Measurements from ENCODE around the gene NKX3-2.
"Not testable (repeated sequence)": the region's sequence is repeated elsewhere in the genome, so short reads cannot be mapped to it uniquely, and the experiment has no call there.

NKX3-2 gene

DNA sequence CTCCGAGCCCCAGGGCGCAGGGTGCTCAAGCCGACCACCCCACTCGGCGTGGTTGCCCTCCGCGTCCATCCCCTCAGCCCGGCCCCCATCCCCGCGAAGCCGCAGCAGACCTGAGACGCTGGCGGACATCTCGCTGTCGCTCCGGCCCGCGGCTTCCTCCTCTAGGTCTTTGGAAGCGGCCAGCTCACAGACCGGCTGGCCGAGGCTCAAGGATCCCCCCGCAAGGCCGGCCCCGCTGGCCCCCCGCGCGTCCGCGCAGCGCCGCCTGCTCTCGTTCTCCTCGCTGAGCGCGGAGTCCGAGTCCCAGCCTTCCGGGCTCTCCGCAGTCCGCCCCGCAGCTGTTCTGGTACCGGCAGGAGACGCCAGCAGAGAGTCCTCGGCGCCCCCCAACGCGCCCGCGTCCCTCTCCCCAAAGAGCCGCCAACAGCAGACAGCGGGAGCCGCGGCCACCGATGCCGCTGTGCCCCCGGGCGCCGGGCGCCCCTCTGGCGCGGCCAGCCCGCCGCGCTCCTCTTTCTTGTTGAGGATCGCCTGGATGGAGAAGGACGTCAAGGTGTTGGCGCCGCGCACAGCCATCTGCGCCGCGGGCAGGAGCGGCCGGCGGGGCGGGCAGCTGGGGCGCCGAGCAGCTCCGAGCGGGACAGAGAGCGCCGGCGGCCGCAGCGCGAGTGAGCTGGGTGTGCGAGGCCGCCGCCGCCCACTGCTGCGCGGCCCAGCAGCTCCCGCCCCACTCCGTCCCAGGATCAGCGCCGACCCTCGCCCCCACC is at the start of gene NKX3-2:
Gene NKX3-2 (minus strand): TSS at position 670 of the 767 bp plus-strand sequence. CDS start 94 bp downstream, at position 576.
- DNase-seq: peak; percentile 75

DNA sequence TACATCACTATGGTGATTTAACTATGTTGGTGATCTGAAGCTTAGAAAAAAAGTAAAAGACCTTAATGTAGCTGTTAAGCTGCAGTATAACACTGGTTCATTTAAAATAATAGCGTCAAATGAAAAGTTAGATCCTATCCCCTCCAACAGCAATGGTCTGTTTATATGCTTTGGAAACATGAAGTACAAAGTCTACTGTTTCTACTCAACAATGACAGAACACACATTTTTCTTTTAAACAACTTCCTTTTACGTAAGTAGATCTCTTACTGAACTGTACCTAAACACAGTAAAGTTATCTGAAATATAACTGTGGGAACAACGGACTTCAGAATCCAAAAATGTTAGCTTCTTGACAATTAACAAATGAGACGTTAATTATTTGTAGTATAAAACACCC is 47.9 kb upstream of the NKX3-2 start:
- DNase-seq: no peak

GRCh38 chr4:13590766-13591165 is 46.5 kb upstream of the NKX3-2 start:
- no peak for DNase-seq

DNA sequence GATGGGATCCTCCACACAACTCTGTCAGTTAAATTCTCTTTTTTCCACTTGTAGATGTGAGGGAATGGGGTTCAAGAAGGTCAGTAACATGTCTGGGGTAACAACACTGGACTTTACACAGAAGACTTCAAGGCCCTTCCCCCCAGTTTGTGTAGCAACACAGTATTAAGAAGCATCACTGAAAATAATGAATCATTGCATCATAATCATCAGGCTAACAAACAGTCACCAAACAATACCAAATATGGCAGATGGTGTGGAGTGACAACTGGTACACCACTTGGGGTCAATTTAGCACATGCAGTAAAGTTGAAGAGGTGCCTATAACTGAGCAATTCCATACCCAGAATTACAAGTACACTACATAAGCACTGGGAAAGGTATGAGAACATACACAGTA is 44.6 kb upstream of the NKX3-2 start:
- no peak for DNase-seq

DNA sequence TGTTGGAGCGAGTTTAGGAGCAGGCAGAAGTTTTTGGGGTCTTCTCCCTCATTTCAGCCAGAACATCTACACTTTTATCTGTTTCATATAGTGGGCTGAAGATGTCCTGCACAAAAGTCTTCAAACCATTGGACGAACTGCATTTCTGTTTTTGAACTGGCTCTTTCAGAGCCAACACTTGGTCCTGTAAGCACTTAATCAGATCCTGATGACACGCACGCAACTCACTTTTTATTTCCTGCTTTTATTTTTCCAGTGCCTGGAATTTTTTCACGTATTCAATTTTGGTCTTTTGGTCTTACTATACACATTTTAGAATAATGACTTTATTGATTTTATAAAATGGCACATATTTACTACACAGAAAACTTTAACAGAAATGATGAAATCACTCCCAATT is 40.2 kb upstream of the NKX3-2 start:
- no peak for DNase-seq

GRCh38 chr4:13580036-13580435 is 35.7 kb upstream of the NKX3-2 start:
- no peak for DNase-seq

DNA sequence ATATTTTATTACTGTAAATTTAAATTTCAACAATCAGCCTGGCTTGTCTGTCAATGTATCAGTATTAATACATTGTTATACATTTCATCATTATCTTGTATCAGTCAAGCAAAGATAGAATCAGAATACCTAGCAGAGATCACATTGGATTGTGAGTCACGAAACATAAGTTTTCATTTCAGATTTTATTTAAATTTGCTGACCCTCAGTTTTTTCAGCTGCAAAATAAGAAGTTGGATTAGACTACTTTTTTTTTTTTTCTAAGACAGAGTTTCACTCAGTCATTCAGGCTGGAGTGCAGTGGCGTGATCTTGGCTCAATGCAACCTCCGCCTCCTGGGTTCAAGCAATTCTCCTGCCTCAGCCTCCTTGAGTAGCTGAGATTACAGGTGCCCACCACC is 33.4 kb upstream of the NKX3-2 start:
- DNase-seq: no peak

DNA sequence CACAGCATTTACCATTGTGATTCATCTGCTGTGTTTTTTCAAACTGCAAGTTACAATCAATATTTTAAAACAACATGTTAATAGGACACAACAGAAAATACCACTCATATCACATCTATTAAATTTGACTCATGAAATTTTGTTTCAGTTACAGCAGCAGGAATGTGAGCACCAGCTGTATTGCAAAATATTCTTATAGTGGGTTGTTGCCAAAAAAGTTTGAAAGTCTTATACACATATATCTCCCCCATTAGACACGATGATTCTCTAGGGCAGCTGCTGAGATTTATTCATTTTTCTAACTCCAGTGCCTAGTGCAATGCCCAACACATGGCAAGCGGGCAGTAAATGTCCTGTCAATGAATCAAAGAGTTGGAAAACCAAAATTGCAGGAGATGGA is 26.6 kb upstream of the NKX3-2 start:
- DNase-seq: no peak

- DNase-seq: no peak
These were observed 22.8 kb upstream of the NKX3-2 start for GRCh38 chr4:13567125-13567524.

GRCh38 chr4:13562876-13563275 is 18.6 kb upstream of the NKX3-2 start:
- no peak for DNase-seq

DNA sequence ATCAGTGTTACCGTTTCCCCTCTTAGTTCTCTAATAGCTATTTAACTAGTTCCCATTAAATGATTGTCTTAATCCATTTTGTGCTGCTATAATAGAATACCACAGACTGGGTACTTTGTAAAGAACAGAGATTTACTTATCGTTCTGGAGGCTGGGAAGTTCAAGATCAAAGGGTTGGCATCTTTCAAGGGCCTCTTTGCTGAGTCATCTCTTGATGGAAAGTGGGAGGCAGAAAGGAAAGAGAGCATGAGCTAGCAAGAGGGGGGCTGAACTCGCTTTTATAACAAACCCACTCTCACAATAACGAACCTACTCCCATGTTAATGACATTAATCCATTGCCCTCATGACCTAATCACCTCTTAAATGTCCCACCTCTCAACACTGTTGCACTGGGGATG is 17.4 kb upstream of the NKX3-2 start:
- no peak for DNase-seq

DNA sequence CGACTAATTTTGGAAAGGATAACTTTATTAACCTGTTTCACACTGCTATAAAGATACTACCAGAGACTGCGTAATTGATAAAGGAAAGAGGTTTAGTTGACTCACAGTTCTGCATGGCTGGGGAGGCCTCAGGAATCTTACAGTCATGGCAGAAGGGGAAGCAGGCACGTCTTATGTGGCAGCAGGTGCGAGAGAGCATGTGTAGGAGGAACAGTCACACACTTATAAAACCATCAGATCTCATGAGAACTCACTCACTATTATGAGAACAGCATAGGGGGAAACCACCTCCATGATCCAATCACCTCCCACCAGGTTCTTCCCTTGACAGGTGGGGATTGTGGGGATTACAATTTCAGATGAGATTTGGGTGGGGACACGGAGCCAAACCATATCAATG is 15.8 kb upstream of the NKX3-2 start:
- DNase-seq: not testable (repeated sequence)

GRCh38 chr4:13559413-13559812 is 15.1 kb upstream of the NKX3-2 start:
- no peak for DNase-seq

DNA sequence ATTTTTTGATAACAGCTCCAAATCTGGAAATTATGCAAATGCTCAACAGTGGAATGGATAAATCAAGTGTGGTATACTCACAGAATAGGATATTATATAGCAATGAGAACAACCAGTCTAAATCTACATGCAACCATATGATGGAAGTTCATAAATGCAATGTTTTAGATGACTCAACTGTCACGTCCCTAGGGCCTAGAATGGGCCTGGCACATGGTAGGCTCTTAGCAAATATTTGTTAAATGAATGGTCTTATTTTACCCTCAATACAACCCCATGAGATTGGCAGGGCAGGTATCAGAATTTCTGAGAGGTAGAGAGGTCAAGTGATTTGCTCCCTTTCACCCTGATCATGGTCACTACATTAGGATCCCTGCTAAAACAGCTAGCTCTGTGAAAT is 14.6 kb upstream of the NKX3-2 start:
- DNase-seq: no peak

- DNase-seq: no peak
These were observed 11.0 kb upstream of the NKX3-2 start for GRCh38 chr4:13555325-13555724.

- DNase-seq: no peak
These were observed 8.8 kb upstream of the NKX3-2 start for GRCh38 chr4:13553081-13553480.

GRCh38 chr4:13548984-13549546 is 4.8 kb upstream of the NKX3-2 start:
- peak; percentile 92 for DNase-seq

DNA sequence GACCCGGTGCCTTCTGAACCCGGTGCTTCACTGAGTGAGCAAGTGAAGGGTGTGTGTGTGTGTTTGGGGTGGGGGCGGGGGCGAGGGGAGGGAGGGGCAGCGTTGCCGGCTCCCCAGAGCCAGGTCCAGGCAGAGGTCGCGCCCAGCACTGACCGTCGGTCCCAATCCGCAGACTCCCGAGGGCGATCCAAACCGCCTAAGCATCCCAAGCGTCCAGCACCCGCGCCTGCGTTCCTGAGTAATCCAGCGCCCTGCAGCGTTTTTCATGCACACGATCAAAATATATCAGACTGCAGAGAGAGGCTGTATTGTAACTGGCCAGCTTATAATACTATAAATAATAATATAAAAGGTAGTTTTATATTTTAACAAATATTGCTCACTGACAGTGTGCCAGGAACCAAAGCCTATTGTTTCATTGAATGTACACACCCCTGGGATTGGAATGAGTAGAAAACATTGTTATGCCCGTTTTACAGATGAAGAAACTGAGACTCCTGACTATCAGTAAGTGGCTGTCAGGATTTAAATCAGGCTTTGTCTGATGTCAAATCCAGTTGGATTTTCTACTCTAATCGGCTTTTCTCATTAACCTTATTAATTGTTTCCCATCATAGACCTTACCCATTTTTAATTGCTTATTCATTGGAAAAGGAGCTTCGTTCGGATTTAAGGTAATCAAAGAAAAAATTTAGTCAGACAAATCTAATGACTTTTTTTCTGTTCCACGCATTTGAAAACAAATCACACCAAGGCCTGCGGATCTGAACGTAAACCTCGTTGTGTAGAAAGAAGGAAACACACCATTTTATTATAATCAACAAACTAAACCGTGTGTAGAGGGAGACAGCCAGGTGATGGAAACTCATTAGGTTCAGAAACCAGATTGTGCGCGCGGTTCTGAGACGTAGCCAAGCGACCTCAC is 4.0 kb upstream of the NKX3-2 start:
- no peak for DNase-seq

- no peak for DNase-seq
These were observed 3.3 kb upstream of the NKX3-2 start for GRCh38 chr4:13547485-13548041.

GRCh38 chr4:13546941-13547484 is 2.7 kb upstream of the NKX3-2 start:
- DNase-seq: no peak

- DNase-seq: no peak
These were observed 2.0 kb upstream of the NKX3-2 start for GRCh38 chr4:13546142-13546940.

DNA sequence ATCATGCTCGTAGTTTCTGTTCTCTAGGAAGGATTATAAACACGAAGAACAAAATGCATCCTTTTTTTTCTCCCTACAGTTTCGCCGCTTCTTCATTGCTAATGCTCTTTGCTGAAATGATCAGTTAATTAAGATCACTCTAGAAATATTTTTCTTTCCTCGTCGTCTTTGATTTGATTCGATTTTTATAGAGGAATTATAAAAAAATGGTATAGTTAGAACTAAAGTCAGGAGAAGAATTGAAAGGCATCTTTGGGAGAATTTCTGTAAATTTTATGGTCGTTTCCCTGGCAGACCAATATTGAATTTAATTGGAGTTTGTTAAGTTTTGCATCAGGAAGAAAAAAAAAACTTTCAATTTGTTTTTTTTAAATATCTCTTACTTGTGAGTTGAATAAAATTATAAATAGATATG is 1.1 kb upstream of the NKX3-2 start:
- DNase-seq: no peak
